ACHN (cell line): ENCODE data around the gene BACH2.
"Not testable (repeated sequence)": the region's sequence is repeated elsewhere in the genome, so short reads cannot be mapped to it uniquely, and the experiment has no call there.

ENCODE experiments used
- DNase-seq: peaks from one replicate; pipeline ENCODE4 v3.0.0-alpha.2; 2015
- in situ Hi-C: cut with HindIII; loops from 2 replicates; pipeline ENCODE4 v1.10.0; 2017; ENCODE audit warnings: low sequenced_read_pairs, low pct_ligation_motif_present, low pct_unique_long_range_greater_than_20kb

The BACH2 gene

GRCh38 chr6:90286884-90287488 lies 9.7 kb downstream of the BACH2 start:
- in situ Hi-C loops: no loop called here
- DNase-seq: peak; percentile 62

GRCh38 chr6:90285611-90286381 lies 10.8 kb downstream of the BACH2 start:
- peak; percentile 80 for DNase-seq
- in situ Hi-C loops: no loop called here

- no peak for DNase-seq
- in situ Hi-C loops: no loop called here
Measured at GRCh38 chr6:90285042-90285481, 11.6 kb downstream of the BACH2 start.

GRCh38 chr6:90284236-90285041 lies 12.2 kb downstream of the BACH2 start:
- in situ Hi-C loops: no loop called here
- peak; percentile 87 for DNase-seq

- in situ Hi-C loops: not testable (repeated sequence)
Measured at GRCh38 chr6:90282265-90282664, 14.4 kb downstream of the BACH2 start.

GRCh38 chr6:90278129-90278528 lies 18.5 kb downstream of the BACH2 start:
- in situ Hi-C loops: no loop called here
- DNase-seq: no peak

More at GRCh38 chr6:90282265-90282664, 14.4 kb downstream of the BACH2 start:
- DNase-seq: not testable (repeated sequence)

GRCh38 chr6:90277302-90278011 lies 19.2 kb downstream of the BACH2 start:
- in situ Hi-C loops: no loop called here
- no peak for DNase-seq

GRCh38 chr6:90274451-90275030 lies 22.1 kb downstream of the BACH2 start:
- in situ Hi-C loops: no loop called here
- no peak for DNase-seq

GRCh38 chr6:90273863-90274262 lies 22.8 kb downstream of the BACH2 start:
- in situ Hi-C loops: no loop called here
- DNase-seq: no peak

- DNase-seq: no peak
- in situ Hi-C loops: no loop called here
Measured at GRCh38 chr6:90272895-90273294, 23.7 kb downstream of the BACH2 start.

- DNase-seq: no peak
- in situ Hi-C loops: no loop called here
Measured at GRCh38 chr6:90271831-90272230, 24.8 kb downstream of the BACH2 start.

- no peak for DNase-seq
- in situ Hi-C loops: no loop called here
Measured at GRCh38 chr6:90269334-90269733, 27.3 kb downstream of the BACH2 start.

- no peak for DNase-seq
- in situ Hi-C loops: no loop called here
Measured at GRCh38 chr6:90268178-90268577, 28.5 kb downstream of the BACH2 start.

- DNase-seq: no peak
- in situ Hi-C loops: no loop called here
Measured at GRCh38 chr6:90266905-90267621, 29.6 kb downstream of the BACH2 start.

GRCh38 chr6:90264561-90264960 lies 32.1 kb downstream of the BACH2 start:
- DNase-seq: no peak
- in situ Hi-C loops: no loop called here

- no peak for DNase-seq
- in situ Hi-C loops: no loop called here
Measured at GRCh38 chr6:90263633-90264032, 33.0 kb downstream of the BACH2 start.

- no peak for DNase-seq
- in situ Hi-C loops: no loop called here
Measured at GRCh38 chr6:90261801-90262200, 34.8 kb downstream of the BACH2 start.

GRCh38 chr6:90257486-90257738 lies 39.2 kb downstream of the BACH2 start:
- in situ Hi-C loops: no loop called here
- no peak for DNase-seq
